Esophagus muscularis mucosa (tissue), 3 donors: ENCODE measurements around the gene PDGFD.

ENCODE experiments used
- CTCF ChIP-seq, 3 experiments: fragments of 200-600 bp in 2 of 3; fragments of 450-650 bp in 1 of 3; sonication (generic) in 2 of 3; IDR thresholded peaks; one replicate each; pipeline ENCODE4 v1.5.1; 2017 to 2019; ENCODE audit warnings: antibody characterized with exemption in 3 of 3, mild to moderate bottlenecking in 2 of 3, moderate library complexity in 1 of 3
- POLR2A ChIP-seq: fragments of 450-650 bp; IDR thresholded peaks from one replicate; pipeline ENCODE4 v1.6.1; 2017; ENCODE audit warnings: antibody characterized with exemption, moderate library complexity, mild to moderate bottlenecking, low read depth
- POLR2AphosphoS5 ChIP-seq, 2 donors: sonication (generic); formaldehyde crosslinking; IDR thresholded peaks; one replicate each; pipeline ENCODE4 v1.6.1; 2017; ENCODE audit warnings: antibody characterized with exemption in 2 of 2

- TF ChIP-seq CTCF (IDR thresholded peaks at IDR 0.05) (no peak), POLR2A (no peak), POLR2AphosphoS5 (IDR thresholded peaks at IDR 0.05) (no peak)
Measured at GRCh38 chr11:104136861-104137260, 27.1 kb downstream of the PDGFD start.
